ENCODE measurements around the gene PC. TPM values are rescaled to one million over a fixed set of nuclear protein-coding genes. Genes with fewer than 3 reads are reported as not detected.
A peak's percentile ranks its signal among the peaks of the same experiment; 100 is the strongest.

PC gene
- total and polyA plus RNA-seq, 9 of the 15 experiments (the other 6 are each of a cell fraction or from before 2014, with no cell fraction given): 0.94 to 38.0 (median 8.7) TPM

GRCh38 chr11:66958232-66958955 lies at the start of gene PC (continued):
- TF ChIP-seq, protein P1, sequence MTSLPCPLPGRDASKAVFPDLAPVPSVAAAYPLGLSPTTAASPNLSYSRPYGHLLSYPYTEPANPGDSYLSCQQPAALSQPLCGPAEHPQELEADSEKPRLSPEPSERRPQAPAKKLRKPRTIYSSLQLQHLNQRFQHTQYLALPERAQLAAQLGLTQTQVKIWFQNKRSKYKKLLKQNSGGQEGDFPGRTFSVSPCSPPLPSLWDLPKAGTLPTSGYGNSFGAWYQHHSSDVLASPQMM (CRISPR knock-in tag; IDR thresholded peaks at IDR 0.05): no peak
- no peak for TF ChIP-seq CUX1 (CRISPR knock-in tag; IDR thresholded peaks at IDR 0.05)
- TF ChIP-seq COPS2 (conservative IDR thresholded peaks at IDR 0.05): no peak
- peak; percentile 35 for TF ChIP-seq SUPT5H (IDR thresholded peaks at IDR 0.05)
- no peak for TF ChIP-seq CREB3 (tag; conservative IDR thresholded peaks at IDR 0.05; ENCODE audit: low read depth)
- no peak for TF ChIP-seq RHOXF2B (CRISPR knock-in tag; conservative IDR thresholded peaks at IDR 0.05)
- no peak for TF ChIP-seq KDM1A (IDR thresholded peaks at IDR 0.05)
- no peak for TF ChIP-seq TRIM28 (IDR thresholded peaks at IDR 0.05)
- TF ChIP-seq MTA3 (IDR thresholded peaks at IDR 0.05; ENCODE audit: borderline replicate concordance): peak; percentile 81; the same call in 1 of the 2 replicates
- TF ChIP-seq ETV6 (IDR thresholded peaks at IDR 0.05; ENCODE audit: borderline replicate concordance in 1 of 2, low read depth in 2 of 2, low read length in 1 of 2): no peak
- no peak for TF ChIP-seq ETV6 (CRISPR knock-in tag; IDR thresholded peaks at IDR 0.05; ENCODE audit: borderline replicate concordance)
- no peak for TF ChIP-seq MAFG (tag; conservative IDR thresholded peaks at IDR 0.05)
- TF ChIP-seq NR1H2 (CRISPR knock-in tag; IDR thresholded peaks at IDR 0.05): 0 out of 2 replicates have a peak, but pooled peaks have one; percentile 61
- TF ChIP-seq, protein P2, sequence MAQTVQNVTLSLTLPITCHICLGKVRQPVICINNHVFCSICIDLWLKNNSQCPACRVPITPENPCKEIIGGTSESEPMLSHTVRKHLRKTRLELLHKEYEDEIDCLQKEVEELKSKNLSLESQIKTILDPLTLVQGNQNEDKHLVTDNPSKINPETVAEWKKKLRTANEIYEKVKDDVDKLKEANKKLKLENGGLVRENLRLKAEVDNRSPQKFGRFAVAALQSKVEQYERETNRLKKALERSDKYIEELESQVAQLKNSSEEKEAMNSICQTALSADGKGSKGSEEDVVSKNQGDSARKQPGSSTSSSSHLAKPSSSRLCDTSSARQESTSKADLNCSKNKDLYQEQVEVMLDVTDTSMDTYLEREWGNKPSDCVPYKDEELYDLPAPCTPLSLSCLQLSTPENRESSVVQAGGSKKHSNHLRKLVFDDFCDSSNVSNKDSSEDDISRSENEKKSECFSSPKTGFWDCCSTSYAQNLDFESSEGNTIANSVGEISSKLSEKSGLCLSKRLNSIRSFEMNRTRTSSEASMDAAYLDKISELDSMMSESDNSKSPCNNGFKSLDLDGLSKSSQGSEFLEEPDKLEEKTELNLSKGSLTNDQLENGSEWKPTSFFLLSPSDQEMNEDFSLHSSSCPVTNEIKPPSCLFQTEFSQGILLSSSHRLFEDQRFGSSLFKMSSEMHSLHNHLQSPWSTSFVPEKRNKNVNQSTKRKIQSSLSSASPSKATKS (CRISPR knock-in tag; IDR thresholded peaks at IDR 0.05): no peak
- peak; percentile 13; the same call in 1 of the 2 replicates for TF ChIP-seq MAFK (IDR thresholded peaks at IDR 0.05; ENCODE audit: low read length)
- 0 out of 2 replicates have a peak, but pooled peaks have one; percentile 37 for TF ChIP-seq RUNX1 (IDR thresholded peaks at IDR 0.05; ENCODE audit: low read depth)
- TF ChIP-seq ZNF12 (CRISPR knock-in tag; IDR thresholded peaks at IDR 0.05): 0 out of 2 replicates have a peak, but pooled peaks have one; percentile 46
- peak; percentile 83 for TF ChIP-seq GABPA (tag; conservative IDR thresholded peaks at IDR 0.05; ENCODE audit: low read depth)
